ENCODE results near the gene BORCS8.
A peak's percentile ranks its signal among the peaks of the same experiment; 100 is the strongest.

The BORCS8 gene

DNA sequence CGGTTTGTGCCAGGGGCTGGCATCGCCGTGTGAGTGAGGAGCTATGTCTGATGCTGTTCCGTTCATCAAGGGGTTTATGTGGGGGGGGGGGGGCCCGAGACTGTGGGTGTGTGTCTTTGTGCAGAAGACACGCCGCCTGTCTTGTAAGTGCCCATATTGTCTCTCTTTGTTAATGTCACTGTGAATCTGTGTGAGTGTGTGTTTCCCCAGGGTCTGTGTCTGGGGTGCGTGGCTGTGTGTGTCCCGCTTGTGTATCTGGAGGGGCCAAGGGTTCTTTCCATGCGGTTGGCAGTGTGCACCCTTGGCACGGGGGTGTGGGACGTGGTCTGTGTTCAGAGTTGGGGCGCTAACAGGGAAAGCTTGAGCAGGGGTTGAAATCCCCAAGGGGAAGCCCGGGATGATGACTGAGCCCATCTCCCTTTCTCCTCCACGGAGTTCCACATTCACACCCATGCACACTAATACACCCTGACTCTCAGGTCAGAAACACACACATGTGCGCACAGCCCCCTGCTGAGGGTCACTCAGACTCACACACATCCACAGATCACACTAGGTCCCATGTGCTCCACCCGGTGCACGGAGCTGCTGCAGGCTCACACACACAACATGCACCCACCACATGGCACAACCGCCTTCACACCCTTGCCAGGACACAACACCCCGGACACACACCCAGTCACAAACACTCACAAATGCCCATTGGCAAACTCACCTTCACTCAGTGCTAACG is 21.6 kb upstream of the BORCS8 start:
- DNase-seq: no peak

DNA sequence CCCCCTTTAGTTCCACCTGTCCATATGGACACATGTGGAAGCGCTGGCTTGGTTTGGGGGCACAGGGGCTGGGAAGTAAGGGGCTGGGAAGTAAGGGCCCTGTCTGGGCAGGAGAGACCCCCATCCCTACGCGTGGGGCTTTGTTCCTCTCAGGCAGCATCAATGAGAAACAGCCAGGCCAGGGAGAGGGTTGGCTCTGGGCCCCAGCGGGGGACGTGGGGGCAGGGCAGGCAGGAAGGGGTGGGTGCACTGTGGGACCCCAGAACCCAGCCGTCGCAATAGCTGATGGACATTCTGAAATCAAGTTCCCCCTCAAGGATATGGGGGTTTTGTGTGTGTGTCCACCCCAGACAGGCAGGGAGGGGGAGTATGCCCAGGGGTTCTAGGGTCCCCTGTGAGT is 21.0 kb upstream of the BORCS8 start:
- DNase-seq: no peak

DNA sequence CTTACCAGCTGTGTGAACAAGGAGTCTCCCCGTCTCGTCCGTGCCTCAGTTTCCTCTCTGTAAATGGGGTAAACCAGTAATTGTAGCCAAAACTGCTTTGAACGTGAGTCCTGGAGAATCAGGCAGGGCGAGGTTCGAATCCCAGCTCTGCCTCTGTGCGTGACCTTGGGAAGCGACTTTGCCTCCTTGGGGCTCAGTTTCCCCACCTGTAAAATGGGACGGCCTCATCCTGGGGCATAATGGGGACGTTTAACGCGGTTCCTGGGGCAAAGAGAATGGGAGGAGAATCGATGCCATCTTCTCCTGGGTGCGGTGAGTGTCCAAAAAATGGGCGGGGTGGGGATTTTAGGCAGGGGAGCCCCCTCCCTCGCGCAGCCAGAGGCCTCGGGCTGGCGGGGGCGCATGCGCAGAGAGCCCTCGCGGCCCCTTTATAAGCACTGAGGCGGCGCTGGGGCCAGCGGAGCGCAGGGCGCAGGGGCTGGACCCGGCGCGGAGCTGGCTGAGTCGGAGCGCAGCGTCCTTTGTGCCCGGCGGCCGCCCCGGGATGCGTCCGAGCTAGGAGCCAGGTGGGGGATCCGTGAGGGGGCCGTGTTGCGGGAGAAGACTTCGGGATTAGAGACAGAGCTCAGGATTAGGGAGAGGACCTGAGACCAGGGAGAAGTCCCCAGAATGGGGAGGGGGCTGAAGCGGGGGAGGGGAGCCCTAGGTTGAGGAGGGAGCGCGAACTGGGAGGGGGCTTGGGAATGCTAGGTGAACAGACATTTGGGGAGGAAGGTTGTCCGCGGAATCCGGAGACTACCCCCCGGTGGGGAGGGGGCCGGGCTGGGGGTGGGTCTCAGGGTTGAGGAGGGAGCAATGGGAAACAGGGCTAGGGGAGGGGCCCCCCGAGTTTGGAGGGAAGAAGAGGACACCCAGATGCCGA is 19.8 kb upstream of the BORCS8 start, which contains the start of gene NCAN:
Gene NCAN (plus strand): TSS at position 460 of the 922 bp plus-strand sequence. CDS start 4,996 bp downstream, outside the sequence.
- no peak for DNase-seq

DNA sequence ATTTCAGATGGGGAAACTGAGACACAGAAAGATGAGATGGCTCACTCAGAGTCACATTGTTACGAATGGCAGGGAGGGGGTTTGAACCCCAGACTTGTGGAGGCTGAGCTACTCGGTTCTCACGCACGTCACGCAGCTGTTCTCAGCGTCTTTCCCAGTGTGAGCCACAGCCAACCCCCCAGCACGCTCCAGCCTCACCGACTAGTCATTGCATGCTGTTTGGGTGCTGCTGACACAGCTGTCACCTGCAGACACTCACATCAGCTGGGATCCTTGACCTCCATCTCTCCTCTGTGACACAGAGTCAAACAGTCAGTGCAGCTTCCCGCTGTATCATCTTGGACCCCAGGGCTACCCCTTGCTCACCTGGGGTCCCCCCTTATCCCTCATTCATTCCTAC is 17.4 kb upstream of the BORCS8 start:
- no peak for DNase-seq

DNA sequence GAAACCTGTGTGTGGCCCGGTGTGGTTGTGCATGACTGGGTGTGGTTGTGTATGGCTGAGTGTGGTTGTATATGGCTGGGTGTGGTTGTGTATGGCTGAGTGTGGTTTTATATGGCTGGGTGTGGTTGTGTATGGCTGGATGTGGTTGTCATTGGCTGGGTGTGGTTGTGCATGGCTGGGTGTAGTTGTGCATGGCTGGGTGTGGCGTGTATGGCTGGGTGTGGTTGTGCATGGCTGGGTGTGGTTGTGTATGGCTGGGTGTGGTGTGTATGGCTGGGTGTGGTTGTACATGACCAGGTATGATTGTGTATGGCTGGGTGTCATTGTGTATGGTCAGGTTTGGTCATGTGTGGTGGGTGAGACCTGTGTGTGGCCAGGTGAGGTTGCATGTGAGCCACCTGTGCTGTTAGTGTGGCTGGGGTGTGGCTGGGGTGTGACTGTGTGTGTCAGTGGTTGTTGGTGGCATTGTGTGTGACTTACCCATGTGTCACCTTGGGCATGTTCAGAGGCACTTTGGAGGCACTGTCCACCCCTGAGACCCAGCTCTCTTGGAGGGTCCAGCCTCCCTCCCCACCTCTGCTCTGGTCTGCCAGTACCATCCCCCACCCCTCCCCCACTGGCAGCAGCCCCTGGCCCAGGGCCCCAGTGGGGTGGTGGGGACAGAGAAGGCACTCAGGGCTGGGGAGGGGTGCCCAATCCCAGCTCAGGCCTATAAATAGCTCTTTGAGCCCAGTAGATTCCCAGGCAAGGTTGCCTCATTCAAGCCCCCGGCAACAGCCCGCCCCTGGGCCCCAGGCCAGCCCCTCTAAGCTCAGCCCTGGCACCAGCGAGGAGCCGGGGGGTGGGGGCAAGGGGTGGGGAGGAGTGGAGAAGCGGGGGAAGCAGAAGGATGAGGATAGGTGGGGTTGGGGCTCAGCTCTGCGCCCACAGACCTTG is 16.0 kb upstream of the BORCS8 start:
- no peak for DNase-seq

DNA sequence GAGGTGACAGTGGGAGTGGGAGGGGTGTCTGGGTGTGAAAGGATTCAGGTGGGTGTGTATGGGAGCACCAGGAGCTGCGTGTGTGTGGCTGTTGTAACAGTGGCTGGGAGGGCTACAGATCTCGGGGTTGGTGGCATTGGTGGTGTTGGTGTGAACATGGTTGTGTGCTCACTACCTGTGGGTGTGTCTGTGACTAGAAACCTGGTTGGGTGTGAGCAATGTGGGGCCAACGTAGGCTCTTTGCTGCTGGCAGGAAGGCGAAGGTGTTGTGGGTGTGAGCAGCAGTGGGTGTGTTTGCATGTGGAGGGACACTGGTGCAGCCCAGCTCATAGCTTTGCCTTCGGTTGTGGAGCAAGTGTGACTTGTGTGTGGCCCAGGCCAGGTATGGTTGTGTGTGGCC is 15.0 kb upstream of the BORCS8 start:
- DNase-seq: no peak

DNA sequence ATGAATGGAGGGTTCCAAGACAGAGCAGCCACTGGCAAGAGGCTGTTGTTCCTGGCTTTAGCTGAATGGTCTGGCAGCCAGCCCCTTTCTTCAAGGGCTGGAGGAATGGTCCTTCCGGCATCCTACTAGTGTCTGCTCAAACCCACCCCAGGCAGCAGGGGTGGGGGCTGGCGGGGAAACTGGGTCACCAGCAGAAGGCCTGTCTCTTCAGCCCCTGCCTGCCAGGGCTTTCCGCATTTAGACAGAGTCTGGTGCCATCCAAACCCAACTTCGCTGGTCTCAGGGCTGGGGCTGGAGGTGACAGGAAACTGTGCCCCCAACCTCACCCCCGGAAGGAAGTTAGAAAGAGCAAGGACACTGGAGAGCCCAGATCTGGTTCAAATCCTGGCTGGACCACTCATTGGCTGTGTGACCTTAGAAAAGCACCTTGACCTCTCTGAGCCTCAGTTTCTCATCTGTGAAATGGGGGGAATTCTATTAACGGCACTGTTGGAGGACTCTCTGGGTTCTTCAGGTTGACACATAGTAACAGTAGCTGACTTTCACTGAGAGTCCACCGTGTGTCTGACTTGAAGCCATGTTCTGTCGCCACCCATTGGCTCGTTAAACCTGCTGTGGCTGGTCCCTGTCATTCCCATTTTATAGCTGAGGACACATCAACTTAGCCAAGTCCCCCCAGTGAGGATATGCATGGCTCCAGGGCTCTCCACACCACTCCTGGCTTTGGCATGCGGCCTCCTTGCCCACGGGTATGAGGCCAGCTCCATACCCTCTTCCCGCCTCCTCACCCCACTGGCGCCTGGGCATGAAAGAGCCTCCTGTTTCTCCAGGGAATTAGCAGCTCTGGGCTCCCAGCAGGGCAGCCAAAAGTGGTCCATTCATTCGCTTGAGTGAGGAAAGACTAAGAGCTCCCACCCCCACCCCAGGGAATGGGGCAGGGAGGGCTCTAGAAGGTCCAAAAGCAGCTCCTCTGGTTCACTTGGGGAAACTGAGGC is 13.8 kb upstream of the BORCS8 start:
- DNase-seq: no peak

DNA sequence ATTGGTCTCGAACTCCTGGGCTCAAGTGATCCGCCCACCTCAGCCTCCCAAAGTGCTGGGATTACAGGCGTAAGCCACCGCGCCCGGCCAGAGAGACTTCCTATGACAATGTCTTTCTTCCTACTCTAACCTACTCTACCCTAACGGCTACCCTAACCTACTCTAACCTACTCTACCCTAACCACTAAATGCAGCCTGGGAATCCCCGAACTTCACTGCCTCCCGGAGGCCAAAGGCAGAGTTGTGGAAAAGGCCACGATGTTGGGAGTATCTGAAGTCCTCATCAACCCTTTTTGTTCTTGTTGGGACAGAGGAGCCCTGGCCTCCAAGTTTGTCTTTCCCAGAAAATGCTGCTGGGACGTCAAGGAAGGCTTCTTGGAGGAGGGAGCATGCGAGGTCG is 12.2 kb upstream of the BORCS8 start:
- no peak for DNase-seq

DNA sequence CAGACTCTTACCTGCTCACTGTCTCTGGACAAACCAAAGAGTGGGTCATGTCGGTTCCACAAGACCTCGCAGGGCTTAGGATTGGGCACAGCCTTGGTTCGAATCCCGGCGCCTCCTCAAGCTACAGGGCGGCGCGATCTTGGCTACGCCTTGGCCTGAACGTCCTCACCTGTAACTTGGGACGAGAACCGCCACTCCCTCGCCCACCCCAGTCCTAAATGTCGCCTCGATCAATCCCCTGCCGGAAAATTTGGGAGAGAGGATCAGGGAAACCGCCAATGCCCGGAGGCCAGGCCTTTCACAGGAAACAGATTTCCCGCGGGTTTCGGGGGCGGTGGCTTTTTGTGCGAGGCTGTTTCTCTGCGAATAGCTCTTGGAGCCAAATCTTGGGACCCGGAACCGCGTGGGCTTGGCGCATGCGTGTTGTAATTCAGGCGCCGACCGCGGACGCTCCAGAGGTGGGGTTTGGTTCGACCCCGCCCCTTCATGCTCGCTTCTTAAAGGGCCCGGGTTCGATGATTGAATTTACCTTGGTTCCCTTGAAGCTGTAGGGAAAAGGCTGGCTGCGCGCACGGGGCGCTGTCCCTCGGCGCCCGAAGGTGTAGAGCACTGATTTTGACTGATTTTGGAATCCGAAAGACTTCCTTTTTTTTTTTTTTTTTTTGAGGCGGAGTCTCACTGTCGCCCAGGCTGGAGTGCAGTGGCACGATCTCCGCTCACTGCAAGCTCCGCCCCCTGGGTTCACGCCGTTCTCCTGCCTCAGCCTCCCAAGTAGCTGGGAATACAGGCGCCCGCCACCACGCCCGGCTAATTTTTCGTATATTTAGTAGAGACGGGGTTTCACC is 11.3 kb upstream of the BORCS8 start, which contains the start of gene NR2C2AP:
Gene NR2C2AP (minus strand): TSS at position 403 of the 845 bp plus-strand sequence. CDS start 354 bp downstream, at position 49.
- DNase-seq: peak; percentile 93

DNA sequence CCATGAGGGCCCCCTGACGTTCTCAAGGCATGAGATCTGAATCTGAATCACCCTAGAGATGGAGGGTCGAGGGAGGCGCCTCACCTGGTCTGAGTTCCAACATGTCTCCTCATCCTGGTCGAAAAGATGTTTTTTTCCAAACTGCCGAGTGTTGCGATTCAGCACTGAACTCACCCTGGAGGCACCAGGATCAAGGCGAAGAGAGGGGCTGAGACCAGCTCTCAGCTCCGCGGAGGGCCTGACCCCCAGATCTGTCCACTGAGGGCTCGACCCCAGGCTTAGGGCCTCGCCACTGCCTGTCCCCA is 10.7 kb upstream of the BORCS8 start:
- no peak for DNase-seq

DNA sequence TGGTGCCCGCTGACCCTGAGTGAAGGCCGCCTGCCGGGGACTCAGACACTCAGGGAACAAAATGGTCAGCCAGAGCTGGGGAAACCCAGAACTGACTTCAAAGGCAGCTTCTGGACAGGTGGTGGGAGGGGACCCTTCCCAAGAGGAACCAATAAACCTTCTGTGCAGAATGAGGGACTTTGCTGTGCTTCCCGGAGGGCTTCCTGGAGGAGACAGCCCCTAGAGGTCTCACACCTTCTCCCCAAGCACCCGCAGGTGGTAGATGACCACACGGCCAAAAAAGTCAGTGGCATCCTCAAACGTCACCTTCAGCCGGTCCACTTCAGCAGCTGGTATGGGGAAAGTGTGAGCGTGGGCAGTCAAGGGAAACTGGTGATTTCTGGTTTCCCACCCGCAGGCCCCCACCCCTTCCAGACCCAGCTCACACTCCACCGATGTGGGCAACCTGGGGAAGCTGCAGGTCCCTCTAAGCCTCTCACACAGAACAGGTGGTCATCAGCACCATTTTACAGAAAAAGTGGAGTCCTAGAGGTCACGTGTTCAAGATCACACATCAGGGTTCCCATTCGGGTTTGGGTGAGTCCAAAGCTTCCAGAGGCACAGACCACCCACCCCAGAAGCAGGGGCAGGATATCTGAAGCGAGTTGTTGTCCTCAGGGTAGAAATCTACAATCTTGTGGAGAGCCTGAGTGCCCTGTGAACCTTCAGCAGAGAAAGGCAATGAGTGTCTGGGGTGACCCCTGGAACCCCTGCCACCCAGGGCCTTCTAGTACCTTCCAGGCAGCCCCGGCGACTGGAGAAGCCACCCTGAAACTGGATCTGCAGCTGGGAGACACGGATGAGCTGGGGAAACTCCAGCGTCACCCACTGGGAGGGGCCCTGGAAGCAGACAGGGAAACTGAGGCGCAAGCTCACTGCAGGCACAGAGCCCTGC is 10.0 kb upstream of the BORCS8 start:
- DNase-seq: no peak

DNA sequence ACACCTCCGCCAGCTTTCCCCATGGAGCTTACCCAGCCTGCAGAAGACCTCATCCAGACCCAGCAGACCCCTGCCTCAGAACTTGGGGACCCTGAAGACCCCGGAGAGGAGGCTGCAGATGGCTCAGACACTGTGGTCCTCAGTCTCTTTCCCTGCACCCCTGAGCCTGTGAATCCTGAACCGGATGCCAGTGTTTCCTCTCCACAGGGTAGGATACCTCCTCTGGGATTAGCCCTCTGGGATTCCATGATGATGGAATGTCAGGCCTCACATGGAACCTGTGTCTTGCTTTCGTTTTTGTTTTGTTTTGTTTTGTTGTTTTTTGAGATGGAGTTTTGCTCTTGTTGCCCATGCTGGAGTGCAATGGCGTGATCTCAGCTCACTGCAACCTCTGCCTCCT is 2.0 kb upstream of the BORCS8 start:
- no peak for DNase-seq

DNA sequence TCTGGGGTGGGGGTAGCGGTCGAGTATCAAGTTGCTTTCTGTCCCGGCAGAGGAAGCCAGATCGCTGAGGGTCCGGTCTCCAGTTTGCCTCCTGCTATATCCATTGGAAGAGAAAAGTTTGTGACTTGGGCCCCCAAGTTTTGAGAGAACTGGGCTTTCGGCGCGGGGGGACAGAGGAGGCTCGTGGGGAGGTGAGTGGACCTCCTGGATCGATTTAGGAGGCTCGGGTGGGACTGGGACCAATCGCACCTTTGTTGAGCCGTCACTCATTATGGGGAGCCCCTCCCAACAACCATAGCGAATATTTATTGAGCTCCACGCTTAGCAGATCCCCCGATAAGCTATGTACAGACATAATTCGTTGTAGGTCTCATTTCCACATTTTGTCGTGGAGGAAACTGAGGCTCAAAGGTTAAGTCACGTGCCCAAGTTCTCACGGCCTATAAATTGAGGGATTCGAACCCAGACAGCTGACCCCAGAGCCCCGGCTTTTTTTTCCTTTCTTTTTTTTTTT is 1.0 kb upstream of the BORCS8 start:
- no peak for DNase-seq

DNA sequence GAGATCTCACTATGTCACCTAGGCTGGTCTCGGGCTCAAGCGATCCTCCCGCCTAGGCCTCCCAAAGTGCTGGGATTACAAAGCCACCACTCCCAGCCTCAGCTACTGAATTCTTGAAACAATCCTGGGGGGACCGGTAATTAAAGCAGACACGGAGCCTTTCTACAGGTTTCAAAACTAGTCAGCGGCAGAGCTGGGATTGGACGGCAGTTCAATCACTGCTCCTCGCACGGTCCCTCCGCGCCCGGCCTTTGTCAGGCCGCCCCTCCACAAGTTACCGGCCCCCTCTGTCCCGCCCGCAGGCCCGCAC is 229 bp downstream of the BORCS8 start:
- DNase-seq: no peak

DNA sequence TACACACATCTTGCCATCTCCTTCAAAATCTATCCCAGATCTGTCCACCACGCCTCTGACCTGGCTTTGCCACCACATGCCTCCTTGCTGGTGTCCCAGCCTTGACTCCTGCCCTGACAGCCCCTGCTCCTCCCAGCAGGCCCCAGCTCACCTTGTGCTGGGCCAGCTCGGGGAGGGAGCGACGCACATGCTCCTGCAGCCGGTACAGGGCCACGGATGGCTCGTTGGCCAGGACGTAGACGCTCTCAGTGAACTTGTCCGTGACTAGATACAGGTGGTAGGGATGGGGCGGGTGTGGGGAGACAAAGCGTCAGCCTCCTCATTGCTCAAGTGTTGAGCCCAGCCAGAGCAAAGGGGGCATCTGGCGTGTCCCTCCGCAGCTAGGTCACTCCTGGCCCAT is 5.2 kb downstream of the BORCS8 start:
- no peak for DNase-seq

DNA sequence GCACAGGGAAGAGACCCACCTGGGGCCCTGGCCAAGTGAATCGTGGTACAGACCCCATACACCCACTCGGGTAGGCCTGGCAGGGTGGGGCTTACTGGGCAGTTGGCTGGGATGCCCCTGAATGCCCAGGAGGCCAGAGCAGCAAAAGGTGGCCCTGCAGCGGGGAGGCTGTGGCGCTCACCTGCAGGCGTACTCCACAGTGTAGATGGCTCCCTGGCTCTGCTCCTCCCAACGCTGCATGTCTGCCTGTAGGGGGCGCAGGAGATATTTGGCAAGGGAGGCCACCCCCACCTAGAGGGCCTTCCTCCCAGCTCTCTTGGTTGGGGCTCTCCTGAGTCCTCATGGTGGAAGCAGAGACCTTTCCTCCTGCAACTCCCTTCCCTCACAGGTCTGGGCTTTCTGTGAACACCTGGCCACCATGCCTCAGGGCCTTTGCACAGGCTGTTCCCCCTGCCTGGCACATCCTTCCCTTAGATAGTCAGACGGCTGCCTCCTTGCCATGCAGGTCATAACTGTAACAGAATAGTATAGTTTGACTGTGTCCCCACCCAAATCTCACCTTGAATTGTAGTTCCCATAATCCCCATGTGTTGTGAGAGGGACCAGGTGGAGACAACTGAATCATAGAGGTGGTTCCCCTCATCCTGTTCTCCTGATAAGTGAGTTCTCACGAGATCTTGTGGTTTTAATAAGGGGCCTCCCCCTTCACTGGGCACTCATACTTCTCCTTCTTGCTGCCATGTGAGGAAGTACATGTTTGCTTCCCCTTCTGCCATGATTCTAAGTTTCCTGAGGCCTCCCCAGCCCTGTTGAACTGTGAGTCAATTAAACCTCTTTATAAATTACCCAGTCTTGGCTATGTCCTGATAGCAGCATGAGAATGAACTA is 5.9 kb downstream of the BORCS8 start:
- peak; percentile 72 for DNase-seq

DNA sequence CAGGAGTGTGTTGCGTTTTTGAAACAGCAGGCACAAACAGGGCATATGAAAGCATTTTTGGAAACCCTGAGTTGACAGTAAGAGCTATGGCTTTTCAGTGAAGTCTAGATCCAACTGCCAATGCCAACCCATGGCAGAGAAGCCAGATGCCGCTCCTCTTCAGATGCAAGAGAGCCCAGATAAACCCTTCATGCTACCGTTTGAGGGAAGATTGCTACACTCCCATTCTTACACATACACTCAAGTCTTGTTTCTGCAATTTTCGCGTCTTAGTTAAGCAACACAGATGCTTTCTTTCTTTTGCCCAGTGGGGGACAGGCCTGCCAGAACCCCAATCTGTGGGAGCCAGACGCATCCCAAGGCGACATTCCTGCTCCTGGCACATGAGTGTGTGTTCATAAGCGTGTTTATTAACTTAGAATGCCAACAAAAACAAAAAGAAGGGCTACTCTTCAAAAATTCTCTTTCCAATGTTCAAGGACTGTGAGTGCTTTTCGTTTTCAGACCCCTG is 10.4 kb downstream of the BORCS8 start:
- no peak for DNase-seq
